GM21825 (cell line): ENCODE measurements around the gene AADACL3.
"Not testable (repeated sequence)": the region's sequence is repeated elsewhere in the genome, so short reads cannot be mapped to it uniquely, and the experiment has no call there.

Source experiments
- ATAC-seq: cut with Tn5 transposase; IDR thresholded peaks from one replicate; pipeline ENCODE4 v1.9.1; 2021; ENCODE audit warnings: mild to moderate bottlenecking, moderate library complexity; ENCODE audit not compliant: unreplicated experiment

AADACL3 gene

DNA sequence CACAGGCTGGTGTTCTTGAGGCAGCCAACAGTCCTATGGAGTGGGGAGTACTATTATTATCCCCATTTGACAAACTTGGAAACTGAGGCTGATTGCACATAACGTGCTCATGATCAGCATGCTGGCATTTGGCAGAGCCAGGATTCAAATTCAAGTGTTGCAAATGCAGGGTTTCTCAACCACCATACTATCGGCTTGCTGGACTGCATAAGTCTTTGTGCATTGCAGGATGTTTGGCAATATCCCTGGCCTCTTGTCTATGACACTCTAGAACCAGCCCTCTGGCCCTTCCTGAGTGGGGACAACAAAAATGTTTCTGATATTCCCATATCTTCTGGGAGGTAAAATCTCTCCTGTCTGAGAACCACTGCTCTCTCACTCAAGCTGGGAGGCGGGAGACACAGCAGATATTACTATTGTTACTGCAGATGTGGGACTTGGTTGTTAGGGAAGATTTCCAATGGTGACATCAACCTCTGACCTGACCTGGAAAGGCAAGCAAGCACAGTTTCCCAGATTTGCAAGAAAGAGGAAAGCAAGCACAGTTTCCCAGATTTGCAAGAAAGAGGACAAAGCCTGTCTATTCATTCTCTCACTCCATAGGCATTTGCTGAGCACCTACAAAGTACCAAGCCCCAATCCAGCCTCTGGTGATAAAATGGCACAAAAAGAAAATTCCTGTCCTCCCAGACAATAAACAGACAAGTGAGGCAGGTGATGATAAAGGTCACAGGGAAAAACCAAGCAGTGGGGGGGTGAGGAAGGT lies 1.0 kb upstream of the AADACL3 start:
- ATAC-seq: no peak

DNA sequence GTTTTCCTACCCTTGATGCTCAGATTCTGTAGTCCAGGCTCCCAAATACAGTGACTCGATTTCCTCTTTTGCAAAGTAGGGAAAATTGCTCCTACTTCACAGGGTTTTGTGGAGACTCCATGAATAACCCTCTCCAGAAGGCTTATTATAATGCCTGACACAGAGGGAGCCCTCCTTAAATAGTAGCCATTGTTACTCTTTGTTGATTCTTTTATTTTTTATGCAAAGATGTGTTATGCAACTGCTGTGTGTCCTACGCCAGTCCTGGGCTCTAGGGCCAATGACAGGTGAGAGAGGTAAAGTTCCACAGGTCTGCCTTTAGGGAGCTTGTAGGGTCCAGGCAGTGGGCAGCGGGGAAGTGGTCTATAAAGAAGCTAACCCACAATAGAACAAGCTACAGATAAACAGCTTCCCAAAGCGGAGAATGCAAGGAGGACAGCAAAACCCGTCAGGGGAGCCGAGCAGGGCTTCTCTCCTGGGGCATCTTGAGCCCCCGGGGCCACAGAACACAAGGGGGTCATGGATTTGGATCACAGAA lies 1.5 kb downstream of the AADACL3 start:
- no peak for ATAC-seq

DNA sequence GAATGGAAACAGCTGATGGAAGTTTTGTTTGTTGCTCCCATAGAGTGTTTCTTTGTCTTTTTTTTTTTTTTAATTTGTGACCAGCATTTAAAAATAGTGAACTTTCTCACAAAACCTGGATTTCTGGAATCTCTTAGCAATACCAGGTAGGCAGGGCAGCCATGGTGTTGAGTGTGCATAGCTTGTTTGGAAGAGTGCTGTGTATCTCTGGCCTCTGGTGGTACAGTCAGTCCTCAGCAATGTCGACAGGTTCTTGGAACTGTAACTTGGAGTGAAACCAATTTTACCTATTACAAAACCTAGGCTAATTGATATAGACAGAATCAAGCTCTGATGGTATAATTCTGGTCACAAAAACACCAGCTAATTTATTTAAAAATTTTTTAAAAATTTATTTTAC lies 6.7 kb downstream of the AADACL3 start:
- ATAC-seq: no peak

GRCh38 chr1:12728391-12728790 lies 12.5 kb downstream of the AADACL3 start:
- no peak for ATAC-seq

- ATAC-seq: no peak
These were observed 14.2 kb downstream of the AADACL3 start for GRCh38 chr1:12730156-12730555.

- ATAC-seq: not testable (repeated sequence)
These were observed 15.2 kb downstream of the AADACL3 start for GRCh38 chr1:12731084-12731483.

- ATAC-seq: no peak
These were observed 18.7 kb downstream of the AADACL3 start for GRCh38 chr1:12734651-12735050.

GRCh38 chr1:12738934-12739333 lies 23.0 kb downstream of the AADACL3 start:
- ATAC-seq: no peak

- no peak for ATAC-seq
These were observed 23.7 kb downstream of the AADACL3 start for GRCh38 chr1:12739613-12740012.

DNA sequence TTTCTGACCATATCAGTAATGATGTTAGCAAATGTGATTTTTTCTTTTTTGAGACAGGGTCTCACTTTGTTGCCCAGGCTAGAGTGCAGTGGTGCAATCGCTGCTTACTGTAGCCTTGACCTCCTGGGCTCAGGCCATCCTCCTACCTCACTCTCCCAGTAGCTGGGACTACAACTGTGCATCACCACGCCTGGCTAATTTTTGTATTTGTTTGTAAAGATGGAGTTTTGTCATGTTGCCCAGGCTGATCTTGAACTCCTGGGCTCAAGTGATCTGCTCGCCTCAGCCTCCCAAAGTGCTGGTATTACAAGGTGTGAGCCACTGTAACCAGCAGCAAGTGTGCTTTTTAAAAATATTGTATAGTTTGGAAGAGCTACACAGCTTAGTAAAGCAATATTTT lies 26.0 kb downstream of the AADACL3 start:
- no peak for ATAC-seq

DNA sequence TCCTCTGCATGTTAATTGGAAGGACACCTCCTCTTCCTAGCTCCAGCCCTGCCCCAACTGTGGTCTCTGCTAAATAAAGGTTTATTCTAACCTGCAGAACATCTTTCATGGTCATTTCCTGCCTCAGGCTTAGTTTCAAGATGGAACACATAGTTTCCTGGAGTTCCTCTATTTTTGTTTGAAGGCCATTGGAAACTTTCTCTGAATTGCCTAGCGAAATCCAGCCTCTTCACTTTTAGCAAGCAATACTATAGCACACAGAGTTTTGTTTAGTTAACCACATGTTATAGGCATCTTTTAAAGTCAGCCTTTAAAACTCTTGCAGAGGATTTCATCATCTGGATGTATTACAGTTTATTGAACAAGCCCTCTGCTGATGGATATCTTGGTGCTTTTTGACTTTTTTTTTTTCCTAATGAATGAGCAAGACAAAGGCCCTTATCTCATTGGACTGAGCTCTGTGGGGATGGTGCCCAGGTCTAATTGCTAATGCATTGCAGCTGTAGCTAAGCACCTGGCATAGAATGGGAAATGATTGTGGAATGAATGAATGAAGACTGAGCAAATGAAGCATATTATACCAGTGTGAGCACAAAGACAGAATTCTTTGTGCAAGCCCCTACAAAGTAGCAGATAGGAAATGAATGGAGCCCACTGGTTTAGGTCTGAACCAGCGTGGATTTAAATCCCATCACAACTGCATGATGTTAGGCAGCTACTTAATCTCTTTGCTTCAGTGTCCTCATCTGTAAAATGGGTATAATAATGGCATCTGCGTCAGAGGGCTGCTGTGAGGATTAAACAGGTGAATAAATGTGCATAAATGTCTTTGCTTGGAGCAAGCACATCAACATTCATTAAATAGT lies 29.4 kb downstream of the AADACL3 start:
- no peak for ATAC-seq

- ATAC-seq: no peak
These were observed 30.0 kb downstream of the AADACL3 start, which contains the start of gene CFAP107 for GRCh38 chr1:12745992-12746323. CFAP107 (plus strand) TSS chr1:12746200; CDS start chr1:12746431, 231 bp downstream.

GRCh38 chr1:12748778-12749355 lies 33.0 kb downstream of the AADACL3 start:
- ATAC-seq: no peak

DNA sequence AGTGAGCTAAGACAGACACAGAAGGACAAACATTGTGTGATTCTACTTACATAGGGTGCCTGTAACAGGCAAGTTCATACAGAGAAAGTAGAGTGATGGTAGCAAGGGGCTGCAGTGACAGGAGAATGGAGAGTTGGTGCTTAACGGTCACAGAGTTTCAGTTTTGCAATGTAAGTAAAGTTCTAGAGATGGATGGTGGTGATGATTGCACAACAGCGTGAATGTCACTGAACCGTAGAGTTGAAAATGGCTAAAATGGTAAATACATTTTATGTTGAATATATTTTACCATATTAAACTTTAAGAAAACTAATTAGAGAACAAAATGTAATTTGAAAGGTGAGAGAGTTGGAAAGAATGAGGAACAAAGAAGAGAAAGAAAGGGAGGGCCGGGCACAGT lies 38.8 kb downstream of the AADACL3 start:
- ATAC-seq: no peak

- ATAC-seq: no peak
These were observed 40.4 kb downstream of the AADACL3 start for GRCh38 chr1:12756273-12756672.

DNA sequence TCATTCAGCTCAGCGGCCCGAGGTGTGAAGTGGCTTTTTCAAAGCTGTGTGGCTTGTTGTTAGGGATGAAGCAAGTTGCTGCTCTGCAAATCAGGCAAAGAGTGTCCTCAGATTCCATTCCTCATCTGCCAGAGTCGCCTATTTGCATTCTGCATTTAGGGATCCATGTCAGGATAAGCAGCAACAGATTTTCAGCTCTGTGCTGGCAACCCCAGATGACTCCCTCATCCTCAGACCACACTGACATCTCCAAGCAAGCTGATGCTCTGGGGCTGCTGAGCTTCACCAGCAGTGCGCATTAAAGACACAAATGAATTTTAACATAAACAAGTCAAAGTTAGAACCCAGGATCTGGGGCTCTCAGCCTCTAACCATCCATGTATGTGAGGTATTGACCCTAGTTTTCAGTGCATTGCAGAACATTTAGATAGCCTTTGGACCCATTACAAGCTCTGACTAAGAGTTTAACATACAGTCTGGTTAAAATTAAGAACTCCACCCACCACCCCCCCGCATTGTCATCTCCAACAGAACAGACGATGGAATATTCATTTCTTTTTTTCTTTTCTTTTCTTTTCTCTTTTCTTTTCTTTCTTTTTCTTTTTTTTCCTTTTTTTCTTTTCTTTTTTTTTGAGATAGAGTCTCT lies 41.0 kb downstream of the AADACL3 start:
- ATAC-seq: no peak

DNA sequence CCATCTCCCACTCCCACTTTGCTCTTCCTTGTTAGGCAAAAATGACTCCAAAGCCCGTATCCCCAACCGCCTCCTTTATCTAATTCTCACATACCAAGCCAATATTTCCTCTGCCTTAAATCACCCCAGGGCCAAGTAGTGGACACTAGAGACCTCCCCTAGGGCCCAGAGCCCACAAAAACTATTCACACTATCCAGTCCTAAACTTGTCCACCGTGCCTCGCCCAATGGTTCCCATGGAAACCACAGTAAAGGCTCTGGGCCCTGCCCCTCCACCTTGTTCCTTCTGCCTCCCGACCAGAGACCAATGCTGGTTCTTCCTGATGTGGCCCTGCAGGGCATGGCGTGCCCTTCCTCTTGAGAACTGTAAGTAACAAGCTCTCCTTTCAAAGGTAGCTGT lies 41.9 kb downstream of the AADACL3 start:
- ATAC-seq: no peak

- ATAC-seq: no peak
These were observed 44.4 kb downstream of the AADACL3 start for GRCh38 chr1:12760256-12760795.

DNA sequence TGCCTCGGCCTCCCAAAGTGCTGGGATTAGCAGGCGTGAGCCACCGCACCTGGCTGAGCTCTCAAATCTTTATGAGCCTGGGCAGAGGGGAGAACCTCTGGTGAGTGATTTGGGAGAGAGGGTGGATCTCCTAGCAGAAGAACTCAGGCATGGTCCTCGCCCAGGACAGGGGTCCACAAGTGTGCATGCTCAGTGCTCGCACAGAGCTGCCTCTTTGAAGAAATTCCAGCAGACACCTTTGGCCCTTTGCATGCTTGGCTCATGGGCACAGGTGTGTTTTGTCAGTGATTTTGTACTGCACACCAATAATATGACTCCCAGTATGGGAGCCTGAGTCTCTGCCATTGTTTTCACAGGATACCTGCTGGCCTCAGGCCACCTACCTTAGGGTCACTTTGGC lies 45.9 kb downstream of the AADACL3 start:
- no peak for ATAC-seq

DNA sequence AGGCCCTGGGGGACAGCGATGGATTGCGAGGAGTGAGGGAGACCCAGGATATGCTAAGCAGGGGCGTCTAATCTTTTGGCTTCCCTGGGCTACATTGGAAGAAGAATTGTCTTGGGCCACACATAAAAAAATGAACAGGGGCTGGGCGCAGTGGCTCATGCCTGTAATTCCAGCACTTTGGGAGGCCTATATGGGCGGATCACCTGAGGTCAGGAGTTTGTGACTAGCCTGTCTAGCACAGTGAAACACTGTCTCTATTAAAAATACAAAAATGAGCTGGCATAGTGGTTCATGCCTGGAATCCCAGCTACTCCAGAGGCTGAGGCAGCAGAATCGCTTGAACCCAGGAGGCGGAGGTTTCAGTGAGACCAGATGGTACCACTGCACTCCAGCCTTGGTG lies 46.9 kb downstream of the AADACL3 start:
- no peak for ATAC-seq

GRCh38 chr1:12763479-12763878 lies 47.6 kb downstream of the AADACL3 start:
- no peak for ATAC-seq
